BLaER1 treated with 17β-estradiol and CSF1 and Interleukin-3, amounts not matched to agents 10 nM and 100 nM (cell line): ENCODE measurements around the gene RYR1.
"Not testable (repeated sequence)": the region's sequence is repeated elsewhere in the genome, so short reads cannot be mapped to it uniquely, and the experiment has no call there.

ENCODE experiments used
- H3K27ac ChIP-seq, 11 experiments: shearing (Covaris generic); formaldehyde crosslinking; 2 replicates each; pipeline ENCODE4 v1.8.1; 2022
- H3K27me3 ChIP-seq, 11 experiments: shearing (Covaris generic); formaldehyde crosslinking; 2 replicates each; pipeline ENCODE4 v1.8.1; 2022
- H3K36me3 ChIP-seq, 11 experiments: shearing (Covaris generic); formaldehyde crosslinking; 2 replicates each; pipeline ENCODE4 v1.8.1; 2022
- H3K4me1 ChIP-seq, 10 experiments: shearing (Covaris generic); formaldehyde crosslinking; 2 replicates each; pipeline ENCODE4 v1.8.1; 2022
- H3K4me2 ChIP-seq, 11 experiments: shearing (Covaris generic); formaldehyde crosslinking; 2 replicates each; pipeline ENCODE4 v1.8.1; 2022
- H3K4me3 ChIP-seq, 10 experiments: shearing (Covaris generic); formaldehyde crosslinking; 2 replicates each; pipeline ENCODE4 v1.8.1; 2022
- H3K9ac ChIP-seq, 11 experiments: shearing (Covaris generic); formaldehyde crosslinking; 2 replicates each; pipeline ENCODE4 v1.8.1; 2022
- H3K9me3 ChIP-seq, 11 experiments: shearing (Covaris generic); formaldehyde crosslinking; replicated peaks in 1 of 11; 2 replicates each; pipeline ENCODE4 v1.8.1; 2022
- H4K20me1 ChIP-seq, 11 experiments: shearing (Covaris generic); formaldehyde crosslinking; 2 replicates each; pipeline ENCODE4 v1.8.1; 2022
- Cebpa-rat ChIP-seq, 11 experiments: shearing (Covaris generic); IDR thresholded peaks; 2 replicates each; pipeline ENCODE4 v1.8.1; 2022

The RYR1 gene

GRCh38 chr19:38597075-38597474, 163.6 kb downstream of the RYR1 start:
- Histone ChIP-seq H3K9ac (no peak overlapping the region), H4K20me1 (no peaks in the 10 kb centered on the region; a peak in 1 of 22 replicates), H3K27me3 (no peaks in the 10 kb centered on the region), H3K36me3 (peaks cover 23 to 85% (median 53%) of the 10 kb centered on the region in 11 experiments; a peak in 21 of 22 replicates), H3K4me2 (no peak overlapping the region), H3K4me1 (no peaks in the 10 kb centered on the region), H3K9me3 (no peaks in the 10 kb centered on the region), H3K4me3 (no peak overlapping the region), H3K27ac (no peak overlapping the region)
- TF ChIP-seq Cebpa-rat (IDR thresholded peaks at IDR 0.05), result no peak

GRCh38 chr19:38599722-38600121, 166.2 kb downstream of the RYR1 start:
- no peak overlapping the region for H3K4me3 ChIP-seq
- no peaks in the 10 kb centered on the region for H3K27me3 ChIP-seq
- H3K9me3 ChIP-seq, result 0 out of 22 replicates have a peak, but pooled peaks cover 0 to 4% (median 0%) of the 10 kb centered on the region in 11 experiments
- no peak overlapping the region for H3K4me2 ChIP-seq
- no peaks in the 10 kb centered on the region for H3K4me1 ChIP-seq
- no peaks in the 10 kb centered on the region; a peak in 1 of 22 replicates for H4K20me1 ChIP-seq
- no peak overlapping the region for H3K9ac ChIP-seq
- H3K36me3 ChIP-seq, result peaks cover 13 to 70% (median 39%) of the 10 kb centered on the region in 11 experiments; a peak in 19 of 22 replicates
- TF ChIP-seq Cebpa-rat (IDR thresholded peaks at IDR 0.05), result no peak
- H3K27ac ChIP-seq, result no peak overlapping the region

GRCh38 chr19:38602856-38603255, 169.4 kb downstream of the RYR1 start:
- H3K9ac ChIP-seq, H3K4me3 ChIP-seq, H3K27me3 ChIP-seq, H4K20me1 ChIP-seq, H3K27ac ChIP-seq, H3K4me1 ChIP-seq, H3K4me2 ChIP-seq, H3K9me3 ChIP-seq: not testable (repeated sequence)
- H3K36me3 ChIP-seq, result peaks cover 7 to 64% (median 29%) of the 10 kb centered on the region in 11 experiments; a peak in 19 of 22 replicates

- Histone ChIP-seq H3K9ac (no peak overlapping the region), H3K4me3 (no peak overlapping the region), H3K36me3 (peaks cover 19 to 77% (median 49%) of the 10 kb centered on the region in 11 experiments), H3K4me2 (no peak overlapping the region), H3K4me1 (no peaks in the 10 kb centered on the region), H3K27ac (no peak overlapping the region), H3K9me3 (0 out of 22 replicates have a peak, but pooled peaks cover 0 to 4% (median 0%) of the 10 kb centered on the region in 11 experiments), H3K27me3 (no peaks in the 10 kb centered on the region), H4K20me1 (peaks cover 0 to 17% (median 0%) of the 10 kb centered on the region in 11 experiments; a peak in 2 of 22 replicates)
- TF ChIP-seq Cebpa-rat (IDR thresholded peaks at IDR 0.05), result no peak
Observed at GRCh38 chr19:38606131-38606530, 172.6 kb downstream of the RYR1 start.

GRCh38 chr19:38614289-38614688, 180.8 kb downstream of the RYR1 start:
- H3K4me3 ChIP-seq, result no peak overlapping the region
- no peaks in the 10 kb centered on the region for H3K9me3 ChIP-seq
- H3K27ac ChIP-seq, result no peak overlapping the region
- no peaks in the 10 kb centered on the region for H3K27me3 ChIP-seq
- H3K4me1 ChIP-seq, result peaks cover 18 to 35% (median 28%) of the 10 kb centered on the region in 10 experiments
- H3K9ac ChIP-seq, result no peak overlapping the region; a peak in 1 of 22 replicates
- TF ChIP-seq Cebpa-rat (IDR thresholded peaks at IDR 0.05), result no peak
- H3K36me3 ChIP-seq, result peaks cover 15 to 60% (median 40%) of the 10 kb centered on the region in 11 experiments
- no peak overlapping the region for H3K4me2 ChIP-seq
- peaks cover 0 to 8% (median 0%) of the 10 kb centered on the region in 11 experiments; a peak in 5 of 22 replicates for H4K20me1 ChIP-seq

GRCh38 chr19:38615007-38615581, 181.6 kb downstream of the RYR1 start:
- peak overlapping the region in 2 of 11 experiments; percentile 10 to 26; a peak in 1 of 22 replicates for H3K9ac ChIP-seq
- H3K4me3 ChIP-seq, result no peak overlapping the region
- no peak for TF ChIP-seq Cebpa-rat (IDR thresholded peaks at IDR 0.05)
- H3K27ac ChIP-seq, result 0 out of 22 replicates have a peak overlapping the region, but pooled peaks of 1 of the 11 experiments have one; percentile 12
- no peaks in the 10 kb centered on the region for H3K9me3 ChIP-seq
- H3K36me3 ChIP-seq, result peaks cover 10 to 55% (median 33%) of the 10 kb centered on the region in 11 experiments
- no peaks in the 10 kb centered on the region for H3K27me3 ChIP-seq
- peak overlapping the region in 6 of 11 experiments; percentile 5 to 25 (median 20); a peak in 5 of 22 replicates for H3K4me2 ChIP-seq
- H4K20me1 ChIP-seq, result peaks cover 0 to 10% (median 5%) of the 10 kb centered on the region in 11 experiments; a peak in 14 of 22 replicates
- peaks cover 23 to 40% (median 33%) of the 10 kb centered on the region in 10 experiments for H3K4me1 ChIP-seq

GRCh38 chr19:38616265-38616664, 182.8 kb downstream of the RYR1 start:
- H3K9ac ChIP-seq, result peak overlapping the region in 2 of 11 experiments; percentile 93 to 95; a peak in 2 of 22 replicates
- TF ChIP-seq Cebpa-rat (IDR thresholded peaks at IDR 0.05), result no peak
- peaks cover 17 to 55% (median 36%) of the 10 kb centered on the region in 11 experiments for H3K36me3 ChIP-seq
- no peaks in the 10 kb centered on the region for H3K9me3 ChIP-seq
- H3K27me3 ChIP-seq, result no peaks in the 10 kb centered on the region
- peak overlapping the region in 10 of 11 experiments; percentile 90 to 99 (median 95); a peak in 18 of 22 replicates for H3K4me2 ChIP-seq
- peak overlapping the region in 3 of 10 experiments; percentile 87 to 99 (median 90); a peak in 1 of 20 replicates for H3K4me3 ChIP-seq
- peaks cover 0 to 22% (median 15%) of the 10 kb centered on the region in 11 experiments; a peak in 16 of 22 replicates for H4K20me1 ChIP-seq
- peak overlapping the region in 3 of 11 experiments; percentile 89 to 94 (median 90); a peak in 4 of 22 replicates for H3K27ac ChIP-seq
- H3K4me1 ChIP-seq, result peaks cover 27 to 48% (median 43%) of the 10 kb centered on the region in 10 experiments

- no peak for TF ChIP-seq Cebpa-rat (IDR thresholded peaks at IDR 0.05)
- Histone ChIP-seq H3K4me2 (peak overlapping the region; percentile 90 to 99 (median 95)), H3K36me3 (peaks cover 25 to 55% (median 36%) of the 10 kb centered on the region in 11 experiments), H3K27me3 (no peaks in the 10 kb centered on the region), H4K20me1 (peaks cover 0 to 32% (median 24%) of the 10 kb centered on the region in 11 experiments; a peak in 16 of 22 replicates), H3K4me1 (peaks cover 27 to 48% (median 43%) of the 10 kb centered on the region in 10 experiments), H3K4me3 (peak overlapping the region; percentile 87 to 99 (median 92)), H3K27ac (peak overlapping the region; percentile 16 to 94 (median 85); a peak in 21 of 22 replicates), H3K9me3 (no peaks in the 10 kb centered on the region), H3K9ac (peak overlapping the region; percentile 68 to 97 (median 90))
Observed at GRCh38 chr19:38617283-38617763, 183.8 kb downstream of the RYR1 start.
